Right ventricle myocardium superior (tissue), 1 donor: Measurements from ENCODE around the gene DUSP21. TPM values are rescaled to one million over a fixed set of nuclear protein-coding genes. Genes with fewer than 3 reads are reported as not detected.
A peak's percentile ranks its signal among the peaks of the same experiment; 100 is the strongest.
"Not testable (repeated sequence)": the region's sequence is repeated elsewhere in the genome, so short reads cannot be mapped to it uniquely, and the experiment has no call there.

ENCODE experiments used
- ATAC-seq: fragments of 200-7000 bp; cut with Tn5 transposase; one replicate; pipeline ENCODE4 v1.9.1; 2020; ENCODE audit warnings: mild to moderate bottlenecking; ENCODE audit not compliant: poor library complexity
- DNase-seq: peaks from one replicate; pipeline ENCODE4 v3.0.0-alpha.2; 2020
- intact Hi-C: fragments of 100-400 bp; cut with DNase I; formaldehyde crosslinking; loops from one replicate; pipeline ENCODE4 v1.11.2; 2022
- total RNA-seq: library from RNA; stranded (reverse); fragmentation: NEBNext Ultra II Directional; extraction: Animal tissue kit (Norgen Biotek cat#: 25700); gene quantifications from one replicate; pipeline ENCODE4 v1.2.1, GENCODE V29; 2021
- donor health status: DM: no; HTN: yes; CAD: no; lungs with severe emphysema.

DUSP21 gene
- total RNA-seq, 1 donor from 2014 or later = not detected

DNA sequence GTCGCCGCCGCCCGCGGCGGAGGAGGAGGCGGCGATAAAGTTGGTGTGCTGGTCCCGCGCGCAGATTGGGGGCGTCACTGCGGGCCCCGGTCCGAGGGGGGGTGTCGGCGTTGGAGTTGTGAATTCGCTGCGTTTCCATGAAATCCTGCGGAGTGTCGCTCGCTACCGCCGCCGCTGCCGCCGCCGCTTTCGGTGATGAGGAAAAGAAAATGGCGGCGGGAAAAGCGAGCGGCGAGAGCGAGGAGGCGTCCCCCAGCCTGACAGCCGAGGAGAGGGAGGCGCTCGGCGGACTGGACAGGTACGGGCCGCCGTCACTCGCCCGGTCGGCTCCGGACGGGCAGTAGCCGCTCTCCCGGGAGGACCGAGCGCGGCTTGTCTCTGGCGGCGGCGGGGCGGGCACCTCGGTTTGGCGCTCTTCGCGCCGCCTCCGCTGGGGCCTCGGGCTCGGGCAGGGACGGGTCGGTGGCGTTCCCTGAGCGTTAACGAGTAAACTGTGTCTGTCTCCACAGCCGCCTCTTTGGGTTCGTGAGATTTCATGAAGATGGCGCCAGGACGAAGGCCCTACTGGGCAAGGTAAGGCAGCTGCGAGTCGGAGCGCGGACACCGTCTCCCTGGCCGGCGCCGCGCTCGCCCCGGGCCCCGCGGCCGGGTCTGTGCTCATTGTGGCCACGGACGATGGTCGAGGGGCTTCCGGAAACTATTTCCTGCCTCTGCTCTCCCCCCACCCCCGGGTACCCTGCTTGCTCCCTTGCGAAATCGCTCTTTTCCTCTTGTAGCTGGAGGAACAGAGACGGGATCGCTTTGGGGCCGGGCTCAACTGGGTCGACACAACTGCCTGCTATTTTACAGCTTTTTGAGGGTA lies 29.8 kb downstream of the DUSP21 start:
- peak; percentile 66 for DNase-seq
- intact Hi-C loops = loop anchor here (10.0 kb wide), 1 partner anchor 201 kb away; no protein-coding TSS in a partner anchor
- ATAC-seq = peak; percentile 42

DNA sequence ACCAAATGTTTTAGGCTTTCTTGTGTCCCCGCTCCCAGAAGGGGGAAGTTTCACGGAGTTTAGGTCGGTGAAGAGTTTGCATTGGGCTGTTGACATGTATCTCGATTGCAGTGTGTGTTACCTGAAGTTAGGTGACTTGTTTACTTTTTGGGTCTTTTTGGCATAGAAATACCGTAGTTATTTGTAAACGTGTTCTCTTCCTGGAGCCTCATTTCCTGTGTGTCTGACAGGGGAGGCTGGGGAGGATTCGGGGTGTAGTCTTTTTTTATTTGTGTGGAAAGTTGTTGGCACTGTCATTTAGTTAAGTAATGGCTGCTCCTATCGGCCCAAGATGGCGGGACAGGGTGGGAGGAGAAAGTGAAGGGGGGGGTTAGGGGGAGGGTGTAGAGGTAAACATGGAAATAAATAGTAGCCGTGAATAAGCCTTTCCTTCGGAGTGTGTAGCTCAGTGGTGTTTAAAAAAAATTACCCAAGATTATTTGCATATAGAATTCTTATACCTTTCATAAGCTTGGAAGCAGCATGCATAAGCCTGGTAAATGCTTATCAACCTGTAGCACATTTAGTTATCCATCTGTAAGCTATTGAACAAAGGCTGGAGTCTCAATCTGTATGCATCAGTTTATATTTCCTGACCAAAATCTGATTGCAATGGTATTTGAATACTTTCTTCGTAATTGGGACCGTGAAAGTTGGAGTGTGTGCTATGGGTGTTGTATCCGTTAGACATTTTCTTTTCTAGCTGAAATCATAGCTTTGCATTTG lies 30.8 kb downstream of the DUSP21 start:
- ATAC-seq (peak; percentile 27), DNase-seq (no peak)
- intact Hi-C loops = loop anchor here (10.0 kb wide), 1 partner anchor 200 kb away; no protein-coding TSS in a partner anchor

DNA sequence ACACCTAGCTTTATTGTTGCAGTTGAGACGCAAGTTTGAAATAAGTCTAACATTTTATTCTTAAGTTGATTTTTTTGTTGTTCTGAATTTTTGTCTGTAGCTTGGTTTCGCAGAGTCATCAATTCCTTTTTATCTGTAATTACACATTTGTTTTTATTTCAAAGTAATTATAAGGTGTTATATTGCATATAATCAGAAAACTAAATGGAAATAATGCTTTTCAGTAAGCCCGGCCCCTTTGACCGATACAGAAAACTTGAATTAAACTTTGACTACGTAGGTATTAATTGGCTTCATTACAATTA lies 31.3 kb downstream of the DUSP21 start:
- intact Hi-C loops = loop anchor here (10.0 kb wide), 1 partner anchor 200 kb away; no protein-coding TSS in a partner anchor
- no peak for ATAC-seq
- DNase-seq = no peak

DNA sequence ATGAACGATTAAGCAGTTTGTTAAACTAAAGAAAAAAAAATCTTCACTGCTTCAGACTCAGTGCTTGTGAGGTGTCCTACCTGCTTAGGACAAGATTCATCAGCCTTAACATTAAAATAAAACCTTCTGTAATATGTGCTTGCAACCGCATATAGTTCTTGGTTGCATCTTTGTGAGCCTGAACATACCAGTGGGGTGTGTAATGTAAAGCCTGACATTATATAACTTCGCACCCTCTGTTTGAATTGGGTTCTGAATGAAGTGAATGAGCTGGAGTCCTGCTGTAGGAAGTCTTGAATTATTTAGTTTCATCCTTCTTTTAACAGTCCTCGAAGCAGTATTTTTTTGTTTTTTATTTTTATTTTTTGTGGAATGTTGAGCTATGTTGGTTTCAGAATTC lies 32.3 kb downstream of the DUSP21 start:
- DNase-seq (no peak), ATAC-seq (no peak)
- intact Hi-C loops = loop anchor here (10.0 kb wide), 1 partner anchor 199 kb away; no protein-coding TSS in a partner anchor

DNA sequence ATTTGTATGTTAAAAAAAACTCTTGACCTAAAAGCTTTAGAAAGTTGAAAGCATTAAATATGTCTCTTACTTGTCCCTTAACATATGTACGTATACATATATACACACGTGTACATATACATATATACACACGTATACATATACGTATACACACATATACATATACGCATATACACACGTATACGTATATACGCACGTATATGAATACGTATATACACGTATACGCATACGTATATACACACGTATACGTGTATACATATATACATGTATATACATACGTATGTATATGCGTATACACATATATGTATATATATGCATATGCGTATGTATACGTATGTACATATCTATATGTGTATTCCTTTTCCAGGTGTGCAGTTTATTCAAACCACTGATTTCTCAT lies 32.9 kb downstream of the DUSP21 start:
- intact Hi-C loops = loop anchor here (10.0 kb wide), 1 partner anchor 198 kb away; no protein-coding TSS in a partner anchor
- DNase-seq (no peak), ATAC-seq (no peak)

DNA sequence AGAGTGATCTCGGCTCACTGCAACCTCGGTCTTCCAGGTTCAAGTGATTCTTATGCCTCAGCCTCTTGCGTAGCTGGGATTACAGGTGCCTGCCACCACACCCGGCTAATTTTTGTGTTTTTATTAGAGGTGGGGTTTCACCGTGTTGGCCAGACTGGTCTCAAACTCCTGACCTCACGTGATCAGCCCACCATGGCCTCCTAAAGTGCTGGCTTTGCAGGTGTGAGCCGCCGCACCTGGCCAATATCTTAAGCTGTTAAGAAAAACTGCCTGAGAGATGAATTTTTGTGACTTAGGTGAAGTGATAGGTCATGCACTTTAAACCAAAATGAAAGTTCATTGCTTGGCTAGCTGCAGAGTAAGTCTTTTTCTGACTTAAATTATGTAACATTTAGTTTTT lies 35.0 kb downstream of the DUSP21 start:
- DNase-seq = no peak
- intact Hi-C loops = loop anchor here (10.0 kb wide), 1 partner anchor 196 kb away; no protein-coding TSS in a partner anchor
- ATAC-seq = no peak

DNA sequence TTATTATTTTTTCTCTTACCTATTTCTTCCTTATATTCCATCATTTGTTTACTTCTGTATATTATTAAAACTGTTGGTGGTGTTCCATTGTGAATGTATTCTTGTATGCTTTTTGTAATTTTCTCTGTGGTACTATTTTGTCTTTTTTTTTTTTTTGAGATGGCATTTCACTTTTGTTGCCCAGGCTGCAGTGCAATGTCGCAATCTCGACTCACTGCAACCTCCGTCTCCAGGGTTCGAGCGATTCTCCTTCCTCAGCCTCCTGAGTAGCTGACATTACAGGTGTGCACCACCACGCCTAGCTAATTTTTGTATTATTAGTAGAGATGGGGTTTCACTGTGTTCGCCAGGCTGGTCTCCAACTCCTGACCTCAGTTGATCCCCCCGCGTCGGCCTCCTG lies 37.7 kb downstream of the DUSP21 start:
- DNase-seq = no peak
- intact Hi-C loops = no loop called here

DNA sequence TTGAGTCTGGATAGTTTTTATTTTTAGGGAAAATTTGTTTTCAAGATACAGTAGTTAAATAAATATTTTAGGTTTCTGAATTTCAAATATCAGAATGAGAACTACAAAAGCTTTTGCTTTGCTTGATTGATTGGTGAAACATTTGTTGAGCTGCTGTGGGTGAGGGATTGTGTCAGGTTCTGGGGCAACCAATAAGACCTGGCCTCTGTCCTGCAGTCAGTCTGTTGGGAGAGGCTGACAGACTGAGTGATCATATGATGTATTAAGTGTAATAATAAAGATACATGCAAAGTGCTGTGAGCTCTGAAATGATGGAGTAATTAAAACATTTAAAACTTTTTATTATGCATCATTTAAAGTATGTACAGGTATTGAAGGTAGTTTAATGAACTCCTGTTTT lies 38.8 kb downstream of the DUSP21 start:
- ATAC-seq (no peak), DNase-seq (no peak)
- intact Hi-C loops = no loop called here

More for the DNA sequence above, 37.7 kb downstream of the DUSP21 start:
- ATAC-seq = no peak

DNA sequence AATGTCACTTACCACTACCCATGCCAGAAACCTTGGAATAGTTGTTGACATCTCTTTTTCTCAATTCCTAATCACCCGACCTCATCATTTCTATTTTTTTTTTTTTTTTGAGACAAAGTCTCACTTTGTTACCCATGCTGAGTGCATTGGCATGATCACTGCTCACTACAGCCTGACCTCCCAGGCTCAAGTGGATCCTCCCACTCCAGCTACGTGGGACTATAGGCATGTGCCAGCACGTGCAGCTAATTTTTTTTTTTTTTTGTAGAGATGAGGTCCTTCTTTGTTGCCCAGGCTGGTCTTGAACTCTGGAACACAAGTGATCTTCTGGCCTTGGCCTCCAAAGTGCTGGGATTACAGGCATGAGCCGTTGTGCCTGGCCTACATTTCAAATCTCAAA lies 41.1 kb downstream of the DUSP21 start:
- intact Hi-C loops = no loop called here
- ATAC-seq (no peak), DNase-seq (no peak)

DNA sequence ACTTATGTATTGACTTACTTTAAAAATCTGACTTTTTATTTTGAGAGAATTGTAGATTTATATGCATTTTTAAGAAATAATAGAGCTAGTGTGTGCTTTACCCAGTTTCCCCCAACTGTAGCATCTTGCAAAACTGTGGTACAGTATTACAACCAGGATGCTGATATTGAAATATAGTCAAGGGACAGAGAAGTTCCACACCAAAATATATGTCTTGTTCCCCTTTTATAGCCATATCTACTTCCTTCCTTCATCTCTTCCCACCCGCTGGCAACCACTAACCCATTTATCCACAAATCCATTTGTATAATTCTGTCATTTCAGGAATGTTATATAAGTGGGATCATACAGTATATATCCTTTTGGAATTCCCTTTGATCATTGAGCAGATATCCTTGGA lies 46.0 kb downstream of the DUSP21 start:
- intact Hi-C loops = no loop called here

DNA sequence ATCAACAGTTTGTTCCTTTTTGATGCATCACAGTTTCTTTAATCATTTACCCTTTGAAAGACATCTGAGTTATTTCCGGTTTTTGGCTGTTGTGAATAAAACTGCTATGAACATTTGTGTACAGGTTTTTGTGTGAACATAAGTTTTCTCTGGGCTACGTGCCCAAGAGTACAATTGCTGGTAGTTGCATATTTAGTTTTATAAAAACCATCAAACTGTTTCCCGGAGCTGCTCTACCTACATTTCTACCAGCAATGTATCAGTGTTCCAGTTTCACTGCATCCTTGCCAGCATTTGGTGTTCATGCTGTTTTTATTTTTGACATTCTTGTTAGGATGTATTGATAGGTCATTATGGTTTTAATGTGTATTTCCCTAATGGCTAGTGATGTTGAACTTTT lies 46.4 kb downstream of the DUSP21 start:
- ATAC-seq (no peak), DNase-seq (no peak)
- intact Hi-C loops = no loop called here

More for the DNA sequence above, 46.0 kb downstream of the DUSP21 start:
- ATAC-seq (no peak), DNase-seq (no peak)

DNA sequence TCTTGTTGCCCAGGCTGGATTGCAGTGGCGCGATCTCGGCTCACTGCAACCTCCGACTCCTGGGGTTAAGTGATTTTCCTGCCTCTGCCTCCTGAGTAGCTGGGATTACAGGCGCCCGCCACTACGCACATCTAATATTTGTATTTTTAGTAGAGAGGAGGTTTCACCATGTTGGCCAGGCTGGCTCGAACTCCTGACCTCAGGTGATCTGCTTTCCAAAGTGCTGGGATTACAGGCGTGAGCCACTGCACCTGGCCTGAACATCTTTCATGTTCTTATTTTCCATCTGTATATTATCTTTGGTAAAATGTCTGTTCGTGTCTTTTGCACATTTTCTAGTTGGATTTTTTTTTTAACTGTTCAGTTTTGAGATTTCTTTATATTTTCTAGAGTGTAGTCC lies 46.9 kb downstream of the DUSP21 start:
- DNase-seq, ATAC-seq, intact Hi-C loops: not testable (repeated sequence)

DNA sequence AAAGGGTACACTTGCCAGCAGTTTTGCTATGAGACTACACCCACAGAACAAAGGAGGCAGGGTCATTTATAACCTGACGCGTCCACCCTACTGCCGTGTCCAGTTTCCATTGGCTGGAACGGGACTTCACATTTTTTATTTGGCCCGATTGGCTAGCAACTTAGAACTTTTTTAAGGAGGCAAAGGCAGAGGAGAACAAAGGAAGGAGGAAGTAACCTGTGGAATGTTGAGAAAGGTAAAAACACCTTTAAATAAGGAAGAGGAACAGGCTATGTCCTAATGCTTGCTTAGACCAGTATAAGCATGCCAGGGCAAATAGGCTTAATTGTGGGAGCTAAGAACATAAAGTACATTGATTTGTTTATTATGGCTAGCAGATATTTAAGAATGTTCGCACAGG lies 47.8 kb downstream of the DUSP21 start:
- ATAC-seq (no peak), DNase-seq (no peak)
- intact Hi-C loops = no loop called here

Other genes starting within 250 kb of the DUSP21 start
- 12.8 TPM for gene KDM6A, start 29.2 kb downstream of the DUSP21 start, total RNA-seq